ENCODE measurements around the gene AKAP6. TPM values are rescaled to one million over a fixed set of nuclear protein-coding genes. Genes with fewer than 3 reads are reported as not detected.

The AKAP6 gene
- total and polyA plus RNA-seq, 4 donors, result 0.42 to 3.2 (median 1.7) TPM

GRCh38 chr14:32802295-32802694 lies 473.2 kb downstream of the AKAP6 start:
- H3K27ac ChIP-seq (ENCODE audit: low read depth in 1 of 2, low read length in 2 of 2), result no peak overlapping the region
- WGBS, result 85% methylated on average over 1 of the region's 1 CpG
- peaks cover 0 to 21% (median 3%) of the 10 kb centered on the region in 4 donors for H3K9me3 ChIP-seq (ENCODE audit: control insufficient read depth in 4 of 4, low read length in 3 of 4)
- H3K9ac ChIP-seq (ENCODE audit: low read depth in 1 of 2, low read length in 2 of 2), result no peak overlapping the region
- no peaks in the 10 kb centered on the region for H3K4me1 ChIP-seq (ENCODE audit: control insufficient read depth in 4 of 4, insufficient read depth in 4 of 4, low read length in 3 of 4)
- no peak overlapping the region for H3K4me3 ChIP-seq (ENCODE audit: low read depth in 1 of 3, low read length in 3 of 3)
- no peaks in the 10 kb centered on the region for H3K36me3 ChIP-seq (ENCODE audit: control insufficient read depth in 4 of 4, insufficient read depth in 3 of 4, low read depth in 1 of 4, low read length in 3 of 4)
- TF ChIP-seq JUND (IDR thresholded peaks at IDR 0.05) (no peak), GABPA (IDR thresholded peaks at IDR 0.05 in 1 of 2, conservative IDR thresholded peaks at IDR 0.05 in 1 of 2) (no peak), CTCF (IDR thresholded peaks at IDR 0.05; ENCODE audit: low read depth, low read length, missing input control) (no peak), REST (IDR thresholded peaks at IDR 0.05) (no peak), RAD21 (IDR thresholded peaks at IDR 0.05) (no peak), NR2F2 (IDR thresholded peaks at IDR 0.05) (no peak), TAF1 (conservative IDR thresholded peaks at IDR 0.05) (no peak), HNF4A (conservative IDR thresholded peaks at IDR 0.05) (no peak), RXRA (IDR thresholded peaks at IDR 0.05) (no peak), SP1 (IDR thresholded peaks at IDR 0.05) (no peak), EGR1 (IDR thresholded peaks at IDR 0.05; ENCODE audit: low read depth in 2 of 2) (no peak), FOXA2 (IDR thresholded peaks at IDR 0.05) (no peak), HNF4G (IDR thresholded peaks at IDR 0.05) (no peak)
- TF ChIP-seq, protein P1, sequence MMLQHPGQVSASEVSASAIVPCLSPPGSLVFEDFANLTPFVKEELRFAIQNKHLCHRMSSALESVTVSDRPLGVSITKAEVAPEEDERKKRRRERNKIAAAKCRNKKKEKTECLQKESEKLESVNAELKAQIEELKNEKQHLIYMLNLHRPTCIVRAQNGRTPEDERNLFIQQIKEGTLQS (IDR thresholded peaks at IDR 0.05), result no peak
- TF ChIP-seq, protein P2, sequence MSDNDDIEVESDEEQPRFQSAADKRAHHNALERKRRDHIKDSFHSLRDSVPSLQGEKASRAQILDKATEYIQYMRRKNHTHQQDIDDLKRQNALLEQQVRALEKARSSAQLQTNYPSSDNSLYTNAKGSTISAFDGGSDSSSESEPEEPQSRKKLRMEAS (IDR thresholded peaks at IDR 0.05), result no peak
- TF ChIP-seq, protein P3, sequence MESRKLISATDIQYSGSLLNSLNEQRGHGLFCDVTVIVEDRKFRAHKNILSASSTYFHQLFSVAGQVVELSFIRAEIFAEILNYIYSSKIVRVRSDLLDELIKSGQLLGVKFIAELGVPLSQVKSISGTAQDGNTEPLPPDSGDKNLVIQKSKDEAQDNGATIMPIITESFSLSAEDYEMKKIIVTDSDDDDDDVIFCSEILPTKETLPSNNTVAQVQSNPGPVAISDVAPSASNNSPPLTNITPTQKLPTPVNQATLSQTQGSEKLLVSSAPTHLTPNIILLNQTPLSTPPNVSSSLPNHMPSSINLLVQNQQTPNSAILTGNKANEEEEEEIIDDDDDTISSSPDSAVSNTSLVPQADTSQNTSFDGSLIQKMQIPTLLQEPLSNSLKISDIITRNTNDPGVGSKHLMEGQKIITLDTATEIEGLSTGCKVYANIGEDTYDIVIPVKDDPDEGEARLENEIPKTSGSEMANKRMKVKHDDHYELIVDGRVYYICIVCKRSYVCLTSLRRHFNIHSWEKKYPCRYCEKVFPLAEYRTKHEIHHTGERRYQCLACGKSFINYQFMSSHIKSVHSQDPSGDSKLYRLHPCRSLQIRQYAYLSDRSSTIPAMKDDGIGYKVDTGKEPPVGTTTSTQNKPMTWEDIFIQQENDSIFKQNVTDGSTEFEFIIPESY (IDR thresholded peaks at IDR 0.05), result no peak
- no peak for DNase-seq (ENCODE audit: low spot score)
- no peaks in the 10 kb centered on the region for H3K27me3 ChIP-seq (ENCODE audit: control insufficient read depth in 4 of 4, insufficient read depth in 4 of 4, low read length in 3 of 4)

DNA sequence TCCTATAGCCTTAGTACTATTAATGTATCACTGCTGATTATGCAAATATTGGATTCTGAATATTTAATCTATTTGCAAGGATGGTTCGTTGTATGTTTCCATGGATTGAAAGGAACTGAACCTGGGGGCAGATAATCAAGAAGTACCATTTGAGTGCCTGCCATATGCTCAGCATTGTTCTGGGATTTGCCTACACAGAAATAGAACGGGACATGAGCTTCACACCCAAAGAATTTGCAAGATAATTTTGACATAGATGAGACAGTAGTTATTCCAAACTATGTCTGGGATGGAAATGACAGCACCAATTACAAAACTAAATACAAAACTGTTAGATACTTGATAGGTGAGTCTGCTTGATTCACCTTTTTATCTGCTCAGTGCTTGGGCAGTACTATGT lies 476.9 kb downstream of the AKAP6 start:
- DNase-seq (ENCODE audit: low spot score), result no peak
- no peaks in the 10 kb centered on the region for H3K27me3 ChIP-seq (ENCODE audit: control insufficient read depth in 4 of 4, insufficient read depth in 4 of 4, low read length in 3 of 4)
- H3K9ac ChIP-seq (ENCODE audit: low read depth in 1 of 2, low read length in 2 of 2), result no peak overlapping the region
- peaks cover 0 to 19% (median 2%) of the 10 kb centered on the region in 4 donors for H3K9me3 ChIP-seq (ENCODE audit: control insufficient read depth in 4 of 4, low read length in 3 of 4)
- no peaks in the 10 kb centered on the region for H3K4me1 ChIP-seq (ENCODE audit: control insufficient read depth in 4 of 4, insufficient read depth in 4 of 4, low read length in 3 of 4)
- H3K4me3 ChIP-seq (ENCODE audit: low read depth in 1 of 3, low read length in 3 of 3), result no peak overlapping the region
- no peaks in the 10 kb centered on the region for H3K36me3 ChIP-seq (ENCODE audit: control insufficient read depth in 4 of 4, insufficient read depth in 3 of 4, low read depth in 1 of 4, low read length in 3 of 4)
- WGBS, result 88% methylated on average over 2 of the region's 2 CpGs
- H3K27ac ChIP-seq (ENCODE audit: low read depth in 1 of 2, low read length in 2 of 2), result no peak overlapping the region
- TF ChIP-seq, protein P2 (IDR thresholded peaks at IDR 0.05), result no peak
- TF ChIP-seq, protein P3 (IDR thresholded peaks at IDR 0.05), result no peak
- TF ChIP-seq, protein P1 (IDR thresholded peaks at IDR 0.05), result no peak
- TF ChIP-seq TAF1 (conservative IDR thresholded peaks at IDR 0.05) (no peak), FOXA2 (IDR thresholded peaks at IDR 0.05) (no peak), REST (IDR thresholded peaks at IDR 0.05) (no peak), SP1 (IDR thresholded peaks at IDR 0.05) (no peak), HNF4G (IDR thresholded peaks at IDR 0.05) (no peak), HNF4A (conservative IDR thresholded peaks at IDR 0.05) (no peak), GABPA (IDR thresholded peaks at IDR 0.05 in 1 of 2, conservative IDR thresholded peaks at IDR 0.05 in 1 of 2) (no peak), YY1 (IDR thresholded peaks at IDR 0.05) (no peak)
